Sigmoid colon (tissue), 7 donors: ENCODE results near the gene PPP2R5E. TPM values are rescaled to one million over a fixed set of nuclear protein-coding genes. Genes with fewer than 3 reads are reported as not detected.

ENCODE experiments used
- DNase-seq: peaks from one replicate; pipeline ENCODE4 v3.0.0-alpha.2; 2019
- H3K27ac ChIP-seq, 4 donors: fragments of 200-600 bp; sonication (generic); one replicate each; pipeline ENCODE4 v1.5.1; 2016 to 2019; ENCODE audit warnings: mild to moderate bottlenecking in 1 of 4
- H3K27me3 ChIP-seq, 3 donors: fragments of 200-600 bp; sonication (generic); one replicate each; pipeline ENCODE4 v1.5.1; 2019; ENCODE audit warnings: mild to moderate bottlenecking in 1 of 3
- H3K36me3 ChIP-seq, 4 donors: fragments of 200-600 bp; sonication (generic); one replicate each; pipeline ENCODE4 v1.5.1; 2016 to 2019
- H3K4me1 ChIP-seq, 4 donors: fragments of 200-600 bp; sonication (generic); one replicate each; pipeline ENCODE4 v1.5.1; 2017 to 2019
- H3K4me3 ChIP-seq, 4 donors: fragments of 200-600 bp; sonication (generic); one replicate each; pipeline ENCODE4 v1.5.1; 2017 to 2019; ENCODE audit warnings: mild to moderate bottlenecking in 2 of 4, moderate library complexity in 1 of 4
- H3K9me3 ChIP-seq, 4 donors: fragments of 200-600 bp in 3 of 4; sonication (generic) in 3 of 4; one replicate each; pipeline versions ENCODE4 v1.5.1 to v1.6.1; 2013 to 2019
- EP300 ChIP-seq, 4 donors: sonication (generic); formaldehyde crosslinking; IDR thresholded peaks; one replicate each; pipeline ENCODE4 v1.6.1; 2017; ENCODE audit warnings: antibody characterized with exemption in 4 of 4
- POLR2A ChIP-seq, 2 donors: fragments of 450-650 bp; IDR thresholded peaks; one replicate each; pipeline ENCODE4 v1.6.1; 2016; ENCODE audit warnings: antibody characterized with exemption in 2 of 2, mild to moderate bottlenecking in 2 of 2, moderate library complexity in 2 of 2
- POLR2AphosphoS5 ChIP-seq, 4 donors: sonication (generic); formaldehyde crosslinking; IDR thresholded peaks; one replicate each; pipeline ENCODE4 v1.6.1; 2017; ENCODE audit warnings: antibody characterized with exemption in 4 of 4
- WGBS, 2 donors: extraction: QIAGEN DNeasy Blood & Tissue Kit; methylation state at CpG; one replicate each; pipeline ENCODE4 v1.1.7; 2013; 5-methylcytosine and 5-hydroxymethylcytosine counted together
- intact Hi-C: fragments of 100-400 bp; cut with DNase I; formaldehyde crosslinking; loops from one replicate; pipeline ENCODE4 v1.15.1; 2023
- polyA plus RNA-seq, 3 donors: library from polyadenylated mRNA; stranded (reverse); fragments of 200-250 nt; gene quantifications; one replicate each; pipeline ENCODE4 v1.2.3, GENCODE V29; 2013
- total RNA-seq, 4 donors: library from RNA; depleted of rRNA; stranded (reverse); fragments of >200 nt; gene quantifications; one replicate each; pipeline ENCODE4 v1.1.0, GENCODE V29; 2016
- TF ChIP-seq, protein P1 (sequence below), 4 experiments: fragments of 450-650 bp in 3 of 4; fragments of 200-600 bp in 1 of 4; IDR thresholded peaks; one replicate each; pipeline ENCODE4 v1.5.1; 2016 to 2019; ENCODE audit warnings: antibody characterized with exemption in 4 of 4, mild to moderate bottlenecking in 3 of 4, moderate library complexity in 2 of 4
- donor health status: healthy with polysubstance abuse.
- donor health status: Bipolar disorder and iron deficiency.
- donor health status: healthy.

PPP2R5E gene
- total and polyA plus RNA-seq, 7 donors, result 10.8 to 28.9 (median 23.7) TPM

DNA sequence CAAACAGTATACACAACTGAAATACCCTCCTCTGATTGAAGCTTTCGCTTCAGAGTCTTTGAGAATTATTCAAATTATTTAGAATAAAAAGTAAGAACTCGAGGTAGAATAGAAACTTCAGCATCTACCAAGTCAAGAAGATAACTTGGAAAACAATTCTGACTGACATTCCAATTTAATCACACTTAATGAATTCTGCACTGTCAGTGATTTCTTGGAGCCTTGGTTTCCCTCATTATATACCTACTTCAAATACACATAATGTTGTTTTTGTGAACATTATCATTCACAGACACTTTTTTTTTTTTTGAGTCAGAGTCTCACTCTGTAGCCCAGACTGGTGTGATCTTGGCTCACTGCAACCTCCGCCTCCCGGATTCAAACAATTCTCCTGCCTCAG is 27.9 kb downstream of the PPP2R5E start:
- intact Hi-C loops, result no loop called here
- Histone ChIP-seq H3K27ac (no peak overlapping the region), H3K4me1 (peaks cover 0 to 27% (median 24%) of the 10 kb centered on the region in 4 donors), H3K4me3 (no peak overlapping the region), H3K36me3 (peaks cover 0 to 2% (median 0%) of the 10 kb centered on the region in 4 donors), H3K9me3 (no peaks in the 10 kb centered on the region), H3K27me3 (no peaks in the 10 kb centered on the region)
- DNase-seq, result no peak
- TF ChIP-seq, protein P1, sequence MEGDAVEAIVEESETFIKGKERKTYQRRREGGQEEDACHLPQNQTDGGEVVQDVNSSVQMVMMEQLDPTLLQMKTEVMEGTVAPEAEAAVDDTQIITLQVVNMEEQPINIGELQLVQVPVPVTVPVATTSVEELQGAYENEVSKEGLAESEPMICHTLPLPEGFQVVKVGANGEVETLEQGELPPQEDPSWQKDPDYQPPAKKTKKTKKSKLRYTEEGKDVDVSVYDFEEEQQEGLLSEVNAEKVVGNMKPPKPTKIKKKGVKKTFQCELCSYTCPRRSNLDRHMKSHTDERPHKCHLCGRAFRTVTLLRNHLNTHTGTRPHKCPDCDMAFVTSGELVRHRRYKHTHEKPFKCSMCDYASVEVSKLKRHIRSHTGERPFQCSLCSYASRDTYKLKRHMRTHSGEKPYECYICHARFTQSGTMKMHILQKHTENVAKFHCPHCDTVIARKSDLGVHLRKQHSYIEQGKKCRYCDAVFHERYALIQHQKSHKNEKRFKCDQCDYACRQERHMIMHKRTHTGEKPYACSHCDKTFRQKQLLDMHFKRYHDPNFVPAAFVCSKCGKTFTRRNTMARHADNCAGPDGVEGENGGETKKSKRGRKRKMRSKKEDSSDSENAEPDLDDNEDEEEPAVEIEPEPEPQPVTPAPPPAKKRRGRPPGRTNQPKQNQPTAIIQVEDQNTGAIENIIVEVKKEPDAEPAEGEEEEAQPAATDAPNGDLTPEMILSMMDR (IDR thresholded peaks at IDR 0.05), result no peak
- TF ChIP-seq EP300 (IDR thresholded peaks at IDR 0.05) (no peak), POLR2A (IDR thresholded peaks at IDR 0.05) (no peak)
- WGBS, 2 donors, result 83 to 94% methylated on average over 4 of the region's 4 CpGs

DNA sequence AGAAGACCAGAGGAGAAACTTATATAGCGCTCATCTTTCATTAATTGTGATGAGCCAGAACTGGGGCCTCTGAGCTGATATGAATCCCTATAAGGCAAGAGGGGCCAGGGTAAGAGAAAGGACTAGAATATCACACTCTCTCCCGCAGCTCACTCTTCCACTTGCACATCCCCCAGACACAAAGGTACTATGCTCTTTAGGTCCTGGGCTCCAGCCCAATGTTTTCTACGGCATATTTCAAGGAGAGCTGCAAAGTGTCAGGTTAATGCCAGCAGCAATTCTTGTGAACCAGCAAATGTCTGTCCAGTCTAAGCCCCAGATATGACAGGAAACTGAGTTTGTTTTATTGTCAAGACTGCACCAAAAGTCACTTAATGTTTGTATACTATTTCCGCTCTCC is 29.4 kb downstream of the PPP2R5E start:
- Histone ChIP-seq H3K27me3 (no peaks in the 10 kb centered on the region), H3K4me1 (peaks cover 0 to 27% (median 24%) of the 10 kb centered on the region in 4 donors), H3K9me3 (no peaks in the 10 kb centered on the region), H3K4me3 (no peak overlapping the region), H3K36me3 (no peaks in the 10 kb centered on the region), H3K27ac (no peak overlapping the region)
- no peak for TF ChIP-seq POLR2AphosphoS5 (IDR thresholded peaks at IDR 0.05)
- no peak for TF ChIP-seq POLR2A (IDR thresholded peaks at IDR 0.05)
- TF ChIP-seq EP300 (IDR thresholded peaks at IDR 0.05), result no peak
- TF ChIP-seq, protein P1 (IDR thresholded peaks at IDR 0.05), result no peak
- 59 to 79% methylated on average over 4 of the region's 4 CpGs for WGBS, 2 donors
- intact Hi-C loops, result no loop called here
- DNase-seq, result no peak

DNA sequence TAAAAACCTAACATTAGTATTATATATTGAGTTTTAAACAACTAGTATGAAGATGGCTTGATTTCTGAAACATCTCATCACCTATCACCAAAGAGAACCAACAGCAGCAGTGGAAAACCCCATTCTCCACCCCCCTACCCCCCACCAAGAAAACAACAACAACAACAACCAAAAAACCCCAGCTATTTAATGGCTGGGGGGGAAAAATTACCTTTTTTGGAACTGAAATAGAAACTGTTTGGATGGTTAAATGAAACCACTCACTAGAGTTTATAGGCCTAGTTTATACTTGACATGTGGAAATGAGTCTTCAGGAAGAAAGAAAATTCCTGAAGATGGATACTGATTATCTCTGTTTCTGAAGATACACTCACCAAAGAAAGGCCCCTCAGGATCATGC is 30.3 kb downstream of the PPP2R5E start:
- DNase-seq, result no peak
- Histone ChIP-seq H3K4me3 (no peak overlapping the region), H3K4me1 (peaks cover 0 to 27% (median 22%) of the 10 kb centered on the region in 4 donors), H3K27ac (no peak overlapping the region), H3K36me3 (no peaks in the 10 kb centered on the region), H3K9me3 (no peaks in the 10 kb centered on the region), H3K27me3 (no peaks in the 10 kb centered on the region)
- TF ChIP-seq, protein P1 (IDR thresholded peaks at IDR 0.05), result no peak
- TF ChIP-seq EP300 (IDR thresholded peaks at IDR 0.05) (no peak), POLR2A (IDR thresholded peaks at IDR 0.05) (no peak), POLR2AphosphoS5 (IDR thresholded peaks at IDR 0.05) (no peak)
- intact Hi-C loops, result no loop called here

DNA sequence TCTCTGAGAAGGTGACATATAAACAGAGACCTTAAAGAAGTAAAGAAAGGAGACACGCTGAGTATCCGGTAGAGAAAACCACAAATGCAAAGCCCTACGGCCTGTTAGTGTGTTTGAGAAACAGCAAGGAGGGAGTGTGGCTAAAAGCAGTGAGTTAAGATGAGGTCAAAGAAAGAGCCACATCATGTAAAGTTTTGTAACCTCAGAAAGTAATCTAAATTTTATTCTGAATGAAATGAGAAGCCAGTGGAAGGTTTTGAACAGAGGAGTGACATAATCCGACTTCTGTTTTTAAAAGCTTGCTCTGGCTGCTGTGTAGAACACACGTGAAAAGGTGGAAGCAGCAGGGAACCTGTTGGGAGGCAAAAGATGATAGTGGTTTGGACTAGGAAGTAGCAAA is 32.6 kb downstream of the PPP2R5E start:
- no peak for TF ChIP-seq POLR2AphosphoS5 (IDR thresholded peaks at IDR 0.05)
- TF ChIP-seq, protein P1 (IDR thresholded peaks at IDR 0.05), result no peak
- TF ChIP-seq POLR2A (IDR thresholded peaks at IDR 0.05), result no peak
- 60 to 86% methylated on average over 5 of the region's 5 CpGs for WGBS, 2 donors
- no peak overlapping the region for H3K4me3 ChIP-seq
- no peak overlapping the region for H3K27ac ChIP-seq
- H3K36me3 ChIP-seq, result no peaks in the 10 kb centered on the region
- intact Hi-C loops, result no loop called here
- H3K27me3 ChIP-seq, result no peaks in the 10 kb centered on the region
- no peak for DNase-seq
- H3K9me3 ChIP-seq, result no peaks in the 10 kb centered on the region
- peaks cover 0 to 27% (median 20%) of the 10 kb centered on the region in 4 donors for H3K4me1 ChIP-seq

DNA sequence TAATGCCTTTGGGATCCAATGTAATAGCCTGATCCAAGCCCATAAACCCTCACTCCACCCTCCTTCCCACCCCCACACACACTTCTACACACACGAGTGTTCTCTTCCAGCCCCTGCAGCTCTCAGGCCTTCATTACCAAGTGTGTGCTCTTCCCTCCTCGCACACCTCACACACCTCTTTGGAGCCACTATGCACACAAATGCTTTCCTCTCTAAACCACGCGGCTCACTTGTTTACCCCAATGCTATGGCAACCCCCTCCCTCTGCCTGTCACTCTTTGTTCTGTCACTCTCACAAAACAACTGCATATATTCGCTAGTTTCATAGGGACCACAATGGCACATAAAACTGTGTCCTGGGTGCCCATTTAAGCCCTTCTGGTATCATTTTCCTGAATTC is 35.1 kb downstream of the PPP2R5E start:
- H3K4me1 ChIP-seq, result peaks cover 0 to 14% (median 4%) of the 10 kb centered on the region in 4 donors
- DNase-seq, result no peak
- H3K27ac ChIP-seq, result no peak overlapping the region
- intact Hi-C loops, result no loop called here
- no peaks in the 10 kb centered on the region for H3K27me3 ChIP-seq
- H3K36me3 ChIP-seq, result no peaks in the 10 kb centered on the region
- no peak overlapping the region for H3K4me3 ChIP-seq
- H3K9me3 ChIP-seq, result no peaks in the 10 kb centered on the region
- WGBS, 2 donors, result 35 to 60% methylated on average over 5 of the region's 5 CpGs
- TF ChIP-seq POLR2A (IDR thresholded peaks at IDR 0.05), result no peak
- TF ChIP-seq, protein P1 (IDR thresholded peaks at IDR 0.05), result no peak
- no peak for TF ChIP-seq POLR2AphosphoS5 (IDR thresholded peaks at IDR 0.05)
- no peak for TF ChIP-seq EP300 (IDR thresholded peaks at IDR 0.05)
